Vagina (tissue), 2 donors: ENCODE data around the gene KAZN. TPM values are rescaled to one million over a fixed set of nuclear protein-coding genes. Genes with fewer than 3 reads are reported as not detected.

Experiments
- DNase-seq, 2 donors: peaks; one replicate each; pipeline ENCODE4 v3.0.0-alpha.2; 2017; ENCODE audit errors: extremely low spot score in 2 of 2
- H3K27ac ChIP-seq: fragments of 200-600 bp; sonication (generic); one replicate; pipeline ENCODE4 v1.5.1; 2019
- H3K27me3 ChIP-seq: fragments of 200-600 bp; sonication (generic); one replicate; pipeline ENCODE4 v1.5.1; 2019
- H3K36me3 ChIP-seq, 2 donors: fragments of 200-600 bp; sonication (generic); one replicate each; pipeline ENCODE4 v1.5.1; 2017 to 2019
- H3K4me1 ChIP-seq: fragments of 200-600 bp; sonication (generic); one replicate; pipeline ENCODE4 v1.5.1; 2019
- H3K4me3 ChIP-seq, 2 donors: fragments of 200-600 bp; sonication (generic); 1 replicate in 1 of 2; 2 replicates in 1 of 2; pipeline ENCODE4 v1.5.1; 2016 to 2019
- H3K9me3 ChIP-seq: fragments of 200-600 bp; sonication (generic); one replicate; pipeline ENCODE4 v1.5.1; 2019
- CTCF ChIP-seq, 3 experiments: fragments of 450-650 bp in 2 of 3; fragments of 200-600 bp in 1 of 3; sonication (generic) in 1 of 3; IDR thresholded peaks; one replicate each; pipeline ENCODE4 v1.5.1; 2017 to 2019; ENCODE audit warnings: antibody characterized with exemption in 3 of 3, mild to moderate bottlenecking in 2 of 3, moderate library complexity in 2 of 3
- POLR2A ChIP-seq, 2 donors: fragments of 450-650 bp; IDR thresholded peaks; one replicate each; pipeline ENCODE4 v1.6.1; 2017; ENCODE audit warnings: antibody characterized with exemption in 2 of 2, mild to moderate bottlenecking in 2 of 2, moderate library complexity in 2 of 2
- POLR2AphosphoS5 ChIP-seq, 2 donors: sonication (generic); formaldehyde crosslinking; IDR thresholded peaks; one replicate each; pipeline ENCODE4 v1.9.0; 2017; ENCODE audit warnings: antibody characterized with exemption in 2 of 2, mild to moderate bottlenecking in 2 of 2, low read depth in 1 of 2; ENCODE audit not compliant: insufficient read depth in 1 of 2
- intact Hi-C: fragments of 100-400 bp; cut with DNase I; formaldehyde crosslinking; loops from one replicate; pipeline ENCODE4 v1.15.1; 2023
- total RNA-seq: library from RNA; depleted of rRNA; stranded (reverse); fragments of >200 nt; gene quantifications from one replicate; pipeline ENCODE4 v1.2.3, GENCODE V29; 2016

Gene KAZN
- total RNA-seq, 1 donor from 2014 or later: 29.5 TPM

- H3K4me1 ChIP-seq: peaks cover 14% of the 10 kb centered on the region
- H3K36me3 ChIP-seq: no peaks in the 10 kb centered on the region
- H3K9me3 ChIP-seq: no peaks in the 10 kb centered on the region
- intact Hi-C loops: no loop called here
- DNase-seq: no peak
- no peak overlapping the region for H3K27ac ChIP-seq
- TF ChIP-seq POLR2A (IDR thresholded peaks at IDR 0.05) (no peak), POLR2AphosphoS5 (IDR thresholded peaks at IDR 0.05; ENCODE audit: insufficient read depth in 1 of 2, low read depth in 1 of 2) (no peak), CTCF (IDR thresholded peaks at IDR 0.05) (no peak)
- no peak overlapping the region for H3K4me3 ChIP-seq
- no peaks in the 10 kb centered on the region for H3K27me3 ChIP-seq
Observed at GRCh38 chr1:14919751-14920150, 321.3 kb downstream of the KAZN start.

- no peak overlapping the region for H3K4me3 ChIP-seq
- no peak for DNase-seq
- intact Hi-C loops: no loop called here
- no peaks in the 10 kb centered on the region for H3K27me3 ChIP-seq
- H3K36me3 ChIP-seq: no peaks in the 10 kb centered on the region
- no peak for TF ChIP-seq POLR2A (IDR thresholded peaks at IDR 0.05)
- no peak for TF ChIP-seq CTCF (IDR thresholded peaks at IDR 0.05)
- TF ChIP-seq POLR2AphosphoS5 (IDR thresholded peaks at IDR 0.05; ENCODE audit: insufficient read depth in 1 of 2, low read depth in 1 of 2): no peak
- peaks cover 22% of the 10 kb centered on the region for H3K4me1 ChIP-seq
- no peaks in the 10 kb centered on the region for H3K9me3 ChIP-seq
- no peak overlapping the region for H3K27ac ChIP-seq
Observed at GRCh38 chr1:14921057-14921456, 322.6 kb downstream of the KAZN start.

GRCh38 chr1:14922942-14923726 lies 324.6 kb downstream of the KAZN start:
- Histone ChIP-seq H3K4me3 (peak overlapping the region; percentile 63 to 97), H3K36me3 (no peaks in the 10 kb centered on the region), H3K27me3 (no peaks in the 10 kb centered on the region), H3K9me3 (no peaks in the 10 kb centered on the region), H3K4me1 (peaks cover 42% of the 10 kb centered on the region), H3K27ac (peak overlapping the region; percentile 91)
- intact Hi-C loops: no loop called here
- no peak for DNase-seq
- TF ChIP-seq CTCF (IDR thresholded peaks at IDR 0.05): no peak
- no peak for TF ChIP-seq POLR2AphosphoS5 (IDR thresholded peaks at IDR 0.05; ENCODE audit: insufficient read depth in 1 of 2, low read depth in 1 of 2)
- TF ChIP-seq POLR2A (IDR thresholded peaks at IDR 0.05): no peak

- Histone ChIP-seq H3K4me1 (peaks cover 49% of the 10 kb centered on the region), H3K27ac (peak overlapping the region; percentile 91), H3K36me3 (no peaks in the 10 kb centered on the region), H3K9me3 (no peaks in the 10 kb centered on the region), H3K27me3 (no peaks in the 10 kb centered on the region), H3K4me3 (peak overlapping the region; percentile 63 to 97)
- TF ChIP-seq CTCF (IDR thresholded peaks at IDR 0.05): no peak
- no peak for TF ChIP-seq POLR2AphosphoS5 (IDR thresholded peaks at IDR 0.05; ENCODE audit: insufficient read depth in 1 of 2, low read depth in 1 of 2)
- TF ChIP-seq POLR2A (IDR thresholded peaks at IDR 0.05): peak in 1 of 2 donors; percentile 33
- no peak for DNase-seq
- intact Hi-C loops: no loop called here
Observed at GRCh38 chr1:14923727-14924452, 325.4 kb downstream of the KAZN start.
